IMR-90 (cell line): ENCODE data around the gene ZNF688. TPM values are rescaled to one million over a fixed set of nuclear protein-coding genes. Genes with fewer than 3 reads are reported as not detected.

Experiments
- ATAC-seq: fragments of 200-7000 bp; cut with Tn5 transposase; 2 replicates; pipeline ENCODE4 v1.9.1; 2020; ENCODE audit warnings: low read depth, mild to moderate bottlenecking, moderate library complexity
- BruUV-seq: library from RNA; stranded (reverse); fragments of 400-500 nt; replicated peaks from 2 replicates; lab custom pipeline; 2021; lab: Mats Ljungman, UMichigan
- CTCF ChIA-PET: fragments of 300-600 bp; formaldehyde crosslinking; extraction: SDS; loops from one replicate; lab custom pipeline; 2021; ENCODE audit warnings: antibody characterized with exemption; lab: Yijun Ruan, JAX
- POLR2A ChIA-PET: fragments of 300-600 bp; sonication (Branson Sonifier 250); formaldehyde crosslinking; loops from one replicate; lab custom pipeline; 2022; ENCODE audit warnings: antibody characterized with exemption; ENCODE audit not compliant: unreplicated experiment; lab: Charles Lee
- DNase-seq: peaks from one replicate; pipeline ENCODE4 v3.0.0; 2013
- H2AFZ ChIP-seq: replicated peaks from 2 replicates; pipeline ENCODE3; 2013; ENCODE audit warnings: low read length, mild to moderate bottlenecking; ENCODE audit not compliant: poor library complexity
- H2AK5ac ChIP-seq: 2 replicates; pipeline ENCODE4 v1.6.1; 2013; ENCODE audit warnings: low read depth, low read length, inconsistent platforms
- H2AK9ac ChIP-seq: replicated peaks from 2 replicates; pipeline ENCODE3; 2013; ENCODE audit warnings: mild to moderate bottlenecking, low read depth, low read length, moderate library complexity; ENCODE audit not compliant: poor library complexity
- H2BK120ac ChIP-seq: 2 replicates; pipeline ENCODE4 v1.6.1; 2013; ENCODE audit warnings: low read depth, low read length, inconsistent platforms
- H2BK15ac ChIP-seq: 3 replicates; pipeline ENCODE4 v1.6.1; 2013; ENCODE audit warnings: low read depth, low read length, inconsistent platforms
- H2BK20ac ChIP-seq: 2 replicates; pipeline ENCODE4 v1.6.1; 2013; ENCODE audit warnings: low read depth, mild to moderate bottlenecking, inconsistent platforms, low read length, moderate library complexity
- H2BK5ac ChIP-seq: 2 replicates; pipeline ENCODE4 v1.6.1; 2013; ENCODE audit warnings: mild to moderate bottlenecking, low read depth, low read length, inconsistent platforms; ENCODE audit not compliant: poor library complexity, severe bottlenecking
- H3K14ac ChIP-seq: replicated peaks from 2 replicates; pipeline ENCODE4 v1.6.1; 2013; ENCODE audit warnings: low read depth, low read length, inconsistent platforms
- H3K18ac ChIP-seq: 2 replicates; pipeline ENCODE4 v1.6.1; 2013; ENCODE audit warnings: low read depth, low read length, control low read depth
- H3K23ac ChIP-seq: 2 replicates; pipeline ENCODE4 v1.6.1; 2013; ENCODE audit warnings: low read depth, low read length, inconsistent platforms
- H3K27ac ChIP-seq: 2 replicates; pipeline ENCODE4 v1.5.1; 2013; ENCODE audit warnings: mild to moderate bottlenecking, control low read depth, low read length; ENCODE audit not compliant: insufficient read depth
- H3K27me3 ChIP-seq: 2 replicates; pipeline ENCODE4 v1.6.1; 2013; ENCODE audit warnings: low read length; ENCODE audit not compliant: control insufficient read depth, insufficient read depth
- H3K36me3 ChIP-seq: 2 replicates; pipeline ENCODE4 v1.6.1; 2013; ENCODE audit warnings: low read length, mixed read lengths; ENCODE audit not compliant: control insufficient read depth, insufficient read depth
- H3K4ac ChIP-seq: 2 replicates; pipeline ENCODE4 v1.6.1; 2013; ENCODE audit warnings: low read depth, low read length, inconsistent platforms
- H3K4me1 ChIP-seq: 2 replicates; pipeline ENCODE4 v1.6.1; 2013; ENCODE audit warnings: low read length, mixed read lengths; ENCODE audit not compliant: control insufficient read depth, insufficient read depth
- H3K4me2 ChIP-seq: 2 replicates; pipeline ENCODE4 v1.6.1; 2013; ENCODE audit warnings: low read depth, mild to moderate bottlenecking, control low read depth, low read length, moderate library complexity
- H3K4me3 ChIP-seq: 2 replicates; pipeline ENCODE4 v1.5.1; 2013; ENCODE audit warnings: low read depth, mild to moderate bottlenecking, control low read depth, low read length, moderate library complexity; ENCODE audit not compliant: insufficient read depth
- H3K56ac ChIP-seq: 2 replicates; pipeline ENCODE4 v1.6.1; 2013; ENCODE audit warnings: low read length, inconsistent platforms; ENCODE audit not compliant: insufficient read depth; ENCODE audit errors: extremely low read depth
- H3K79me1 ChIP-seq, 2 experiments: 2 replicates each; pipeline ENCODE4 v1.6.1; 2013; ENCODE audit warnings: low read length in 2 of 2, inconsistent platforms in 1 of 2, low read depth in 1 of 2
- H3K9ac ChIP-seq: 2 replicates; pipeline ENCODE4 v1.6.1; 2013; ENCODE audit warnings: low read depth, low read length, control low read depth
- H3K9me1 ChIP-seq: 2 replicates; pipeline ENCODE4 v1.6.1; 2013; ENCODE audit warnings: low read length, inconsistent platforms; ENCODE audit not compliant: insufficient read depth
- H3K9me3 ChIP-seq: 2 replicates; pipeline ENCODE4 v1.6.1; 2013; ENCODE audit warnings: low read length; ENCODE audit not compliant: control insufficient read depth, insufficient read depth
- H4K20me1 ChIP-seq: 2 replicates; pipeline ENCODE4 v1.6.1; 2013; ENCODE audit warnings: low read length, inconsistent platforms; ENCODE audit not compliant: insufficient read depth
- H4K5ac ChIP-seq: 2 replicates; pipeline ENCODE4 v1.6.1; 2013; ENCODE audit warnings: mild to moderate bottlenecking, low read depth, low read length, control low read depth
- H4K8ac ChIP-seq, 2 experiments: 2 replicates each; pipeline ENCODE4 v1.6.1; 2013; ENCODE audit warnings: low read depth in 2 of 2, low read length in 2 of 2, control low read depth in 1 of 2, inconsistent platforms in 1 of 2
- H4K91ac ChIP-seq: 2 replicates; pipeline ENCODE4 v1.6.1; 2013; ENCODE audit warnings: low read depth, low read length, inconsistent platforms; ENCODE audit not compliant: insufficient read depth
- CHD1 ChIP-seq: IDR thresholded peaks from 2 replicates; pipeline ENCODE4 v1.6.1; 2012; ENCODE audit warnings: low read depth, low read length, improper control_type of control experiment
- ELK1 ChIP-seq: fragments of 150-350 bp; IDR thresholded peaks from 2 replicates; pipeline ENCODE4 v1.6.1; 2016; ENCODE audit warnings: low read depth, mild to moderate bottlenecking, low read length, moderate library complexity, borderline replicate concordance
- FOS ChIP-seq: fragments of 150-350 bp; IDR thresholded peaks from 2 replicates; pipeline ENCODE4 v1.6.1; 2016; ENCODE audit warnings: low read depth, low read length
- MAZ ChIP-seq: IDR thresholded peaks from 2 replicates; pipeline ENCODE4 v1.6.1; 2012; ENCODE audit warnings: low read depth, mild to moderate bottlenecking, low read length, improper control_type of control experiment, moderate library complexity, borderline replicate concordance
- NFE2L2 ChIP-seq: fragments of 150-350 bp; IDR thresholded peaks from 2 replicates; pipeline ENCODE4 v1.6.1; 2016; ENCODE audit warnings: low read depth, mild to moderate bottlenecking, low read length
- RAD21 ChIP-seq: IDR thresholded peaks from 2 replicates; pipeline ENCODE4 v1.6.1; 2012; ENCODE audit warnings: low read length, improper control_type of control experiment
- RCOR1 ChIP-seq: IDR thresholded peaks from 2 replicates; pipeline ENCODE4 v1.6.1; 2012; ENCODE audit warnings: mild to moderate bottlenecking, low read length, improper control_type of control experiment; ENCODE audit not compliant: insufficient replicate concordance
- SMC3 ChIP-seq: fragments of 150-350 bp; IDR thresholded peaks from 2 replicates; pipeline ENCODE4 v1.6.1; 2016; ENCODE audit warnings: low read depth, mild to moderate bottlenecking, antibody characterized with exemption, low read length, moderate library complexity
- USF2 ChIP-seq: fragments of 150-350 bp; IDR thresholded peaks from 2 replicates; pipeline ENCODE4 v1.6.1; 2017; ENCODE audit warnings: mild to moderate bottlenecking, antibody characterized with exemption, low read length, low read depth
- WGBS, 2 experiments: methylation state at CpG; one replicate each; pipeline versions ENCODE4 v1.1.5 to v1.1.7; 2013; ENCODE audit warnings: missing lambda C conversion rate in 2 of 2; ENCODE audit not compliant: insufficient read length in 1 of 2; ENCODE audit errors: extremely low coverage in 2 of 2; 5-methylcytosine and 5-hydroxymethylcytosine counted together
- dilution Hi-C: fragments of 300-500 bp; cut with HindIII; formaldehyde crosslinking; loops from one replicate; pipeline ENCODE4 v1.14.3; 2018; ENCODE audit warnings: low sequenced_read_pairs; ENCODE audit not compliant: unreplicated experiment
- in situ Hi-C: fragments of 300-500 bp; cut with MboI; formaldehyde crosslinking; loops from 3 replicates; pipeline ENCODE4 v1.14.3; 2019; ENCODE audit warnings: low sequenced_read_pairs, inconsistent platforms, mixed read lengths
- intact Hi-C: fragments of 100-400 bp; cut with micrococcal nuclease; formaldehyde crosslinking; loops from 2 replicates; pipeline ENCODE4 v1.10.0; 2022
- polyA plus RNA-seq, 3 experiments: library from polyadenylated mRNA; depleted of rRNA; stranded (reverse); fragments of >200 nt; gene quantifications; 2 replicates each; pipeline ENCODE4 v1.2.3, GENCODE V29; 2012; ENCODE audit warnings: low replicate concordance in 1 of 3
- total RNA-seq: library from RNA; depleted of rRNA; stranded (reverse); fragments of >200 nt; gene quantifications from 2 replicates; pipeline ENCODE4 v1.2.3, GENCODE V29; 2012

Gene ZNF688
- total and polyA plus RNA-seq, 2 of the 4 experiments (the other 2 are of a cell fraction): 1.8 to 3.7 TPM

- Histone ChIP-seq H3K18ac (peak overlapping the region; percentile 10; the same call in 1 of the 2 replicates), H3K4me3 (peak overlapping the region; percentile 57), H2BK5ac (peak overlapping the region; percentile 81), H2BK120ac (no peak overlapping the region; the same call in 1 of the 2 replicates), H3K4me2 (peak overlapping the region; percentile 89), H3K14ac (peak overlapping the region; percentile 81), H2BK20ac (no peak overlapping the region), H4K91ac (peak overlapping the region; percentile 80), H4K20me1 (no peaks in the 10 kb centered on the region), H3K23ac (peak overlapping the region; percentile 81), H2BK15ac (0 out of 3 replicates have a peak overlapping the region, but pooled peaks have one; percentile 29), H2AFZ (peak overlapping the region; percentile 94), H2AK5ac (peak overlapping the region; percentile 56; the same call in 1 of the 2 replicates), H3K27me3 (peaks cover 1% of the 10 kb centered on the region; the same call in 1 of the 2 replicates), H3K27ac (peak overlapping the region; percentile 89), H4K5ac (peak overlapping the region; percentile 83), H3K79me1 (peaks cover 5 to 19% of the 10 kb centered on the region in 2 experiments; a peak in 3 of 4 replicates), H3K4me1 (peaks cover 9% of the 10 kb centered on the region), H3K56ac (peak overlapping the region; percentile 70), H3K36me3 (no peaks in the 10 kb centered on the region), H3K9me1 (no peaks in the 10 kb centered on the region), H3K4ac (peak overlapping the region; percentile 77), H4K8ac (peak overlapping the region; percentile 78 to 98), H3K9ac (peak overlapping the region; percentile 79), H2AK9ac (peak overlapping the region; percentile 90), H3K9me3 (no peaks in the 10 kb centered on the region)
- POLR2A ChIA-PET: no interaction called here
- CTCF ChIA-PET: interaction anchor here (1.0 kb wide), 1 partner anchor 39 kb away, joined by 3 read pairs; the partner anchor contains the start of gene ZNF689
- ATAC-seq: peak; percentile 5; the same call in 1 of the 2 replicates
- DNase-seq: peak; percentile 28
- intact Hi-C loops (loop anchor here (1.0 kb wide), 2 partner anchors 44 to 122 kb away; no protein-coding TSS in a partner anchor), dilution Hi-C loops (no loop called here), in situ Hi-C loops (loop anchor here (5.0 kb wide), 1 partner anchor 34 kb away; no protein-coding TSS in a partner anchor)
- BruUV-seq: no TSS peak
- WGBS, 2 experiments: 2% methylated on average over 6 of the region's 22 CpGs; no CpG with 5 or more reads in 1 of the 2 experiments
- TF ChIP-seq NFE2L2 (no peak), CHD1 (no peak), SMC3 (no peak), RAD21 (no peak), USF2 (no peak), MAZ (no peak), RCOR1 (no peak), ELK1 (no peak), FOS (no peak)
Observed at GRCh38 chr16:30570636-30571444, 674 bp downstream of the ZNF688 start.
